IPS-NIHi7 (cell line): ENCODE data around the gene ALPK1.
A peak's percentile ranks its signal among the peaks of the same experiment; 100 is the strongest.

ENCODE experiments used
- DNase-seq: peaks from one replicate; pipeline ENCODE4 v3.0.0; 2012; ENCODE audit warnings: mixed read lengths; ENCODE audit errors: extremely low spot score

ALPK1 gene

DNA sequence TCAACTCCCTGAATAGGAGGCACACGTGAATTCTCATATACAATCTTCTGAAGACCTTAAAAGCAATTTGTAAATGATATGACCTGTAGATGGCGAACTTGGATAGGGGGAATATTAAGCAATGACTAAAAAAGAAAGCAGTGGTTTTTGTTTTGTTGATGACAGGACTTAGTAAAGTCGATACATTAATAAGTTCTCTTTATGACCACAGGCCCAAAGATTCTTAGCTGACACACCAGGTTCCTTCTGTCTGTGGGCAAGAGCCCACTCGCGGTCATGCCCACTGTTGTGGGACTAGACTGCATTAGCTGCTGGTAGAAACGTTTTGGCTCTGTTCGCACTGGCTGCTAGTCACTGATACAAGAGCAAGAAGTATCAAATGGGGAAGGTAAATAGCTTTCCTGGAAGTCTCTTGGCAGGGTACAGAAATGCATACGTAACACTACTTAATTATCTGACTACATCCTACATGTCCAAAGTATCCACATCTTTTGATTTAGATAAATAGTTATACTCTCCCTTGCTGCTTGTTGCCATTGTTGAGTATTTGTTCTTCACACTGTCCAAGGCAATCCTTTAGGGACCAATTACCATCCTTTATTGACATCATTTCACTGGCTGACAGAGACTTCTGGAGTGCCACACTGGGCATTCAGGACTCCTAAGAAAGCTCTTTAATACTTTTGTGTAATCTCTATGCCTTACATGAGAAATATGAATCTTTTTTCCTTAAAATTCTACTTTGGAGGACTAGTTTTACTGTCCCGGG, 31.0 kb downstream of the ALPK1 start:
- no peak for DNase-seq

DNA sequence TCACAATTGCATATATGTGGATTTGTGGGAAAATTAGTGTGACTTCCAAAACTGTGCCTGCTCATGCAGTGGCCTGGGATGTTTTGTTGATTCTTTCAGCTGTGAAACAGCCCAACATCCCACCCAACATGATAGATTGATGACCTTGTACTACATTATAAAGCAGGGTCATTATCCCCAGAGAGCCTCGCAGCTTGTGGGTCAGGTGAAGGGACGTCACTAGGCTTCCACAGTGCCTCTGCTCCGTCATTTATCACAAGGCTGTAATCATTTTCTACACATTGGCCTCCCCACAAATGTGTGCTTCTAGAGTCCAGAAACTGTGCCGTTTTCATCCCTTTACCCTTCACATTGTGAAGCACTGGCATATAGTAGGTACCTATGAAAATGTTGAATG, 31.6 kb downstream of the ALPK1 start:
- DNase-seq, result no peak

DNA sequence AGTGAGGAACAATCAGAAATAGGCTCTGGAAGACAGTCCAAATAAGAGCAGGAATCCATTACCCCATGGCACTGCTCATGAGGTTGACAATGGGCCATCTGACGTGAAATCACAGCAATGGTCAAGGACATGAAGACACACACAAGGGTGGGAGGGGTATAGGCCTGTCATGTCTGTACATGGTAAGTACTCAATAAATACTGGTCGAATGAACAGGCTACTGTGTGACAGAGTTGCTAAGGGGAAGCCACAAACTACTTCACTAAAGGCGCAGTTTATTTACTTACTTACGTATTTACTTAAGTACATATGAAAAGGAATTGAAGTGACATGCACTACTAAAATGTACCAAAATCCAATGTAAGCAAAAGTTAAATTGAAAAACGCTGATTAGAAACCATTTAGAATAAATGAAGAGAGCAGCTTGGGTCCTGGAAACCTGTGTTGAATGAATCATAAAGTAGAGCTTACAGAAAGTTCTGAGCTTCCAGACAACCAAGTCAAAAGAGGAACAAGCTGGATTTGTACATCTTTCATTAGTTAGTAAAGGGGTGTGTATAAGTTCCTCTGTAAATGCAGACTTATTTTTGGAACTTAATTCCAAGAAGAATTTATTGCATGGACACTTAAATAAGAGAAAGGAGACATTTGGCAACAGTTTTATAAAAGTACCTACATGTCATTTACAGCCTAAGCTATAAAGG, 32.7 kb downstream of the ALPK1 start:
- no peak for DNase-seq

DNA sequence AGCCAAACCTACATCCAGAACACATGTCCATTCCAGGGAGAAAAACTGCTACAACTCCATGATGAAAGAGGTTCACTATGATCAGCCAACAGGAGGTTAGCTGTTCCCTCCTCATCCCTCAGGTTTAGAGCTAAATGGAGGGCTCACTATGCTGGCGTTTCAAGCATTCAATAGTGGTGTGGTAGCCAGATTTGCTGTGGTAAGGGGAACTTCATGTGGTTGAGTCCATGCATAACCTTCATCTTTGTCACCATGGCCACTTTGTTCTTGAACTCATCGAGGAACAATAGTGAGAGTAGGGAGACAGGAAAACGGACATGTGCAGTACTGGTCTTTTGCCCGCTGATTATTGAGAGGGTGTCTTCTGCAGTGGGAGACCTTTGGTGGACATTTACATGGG, 33.8 kb downstream of the ALPK1 start:
- no peak for DNase-seq

DNA sequence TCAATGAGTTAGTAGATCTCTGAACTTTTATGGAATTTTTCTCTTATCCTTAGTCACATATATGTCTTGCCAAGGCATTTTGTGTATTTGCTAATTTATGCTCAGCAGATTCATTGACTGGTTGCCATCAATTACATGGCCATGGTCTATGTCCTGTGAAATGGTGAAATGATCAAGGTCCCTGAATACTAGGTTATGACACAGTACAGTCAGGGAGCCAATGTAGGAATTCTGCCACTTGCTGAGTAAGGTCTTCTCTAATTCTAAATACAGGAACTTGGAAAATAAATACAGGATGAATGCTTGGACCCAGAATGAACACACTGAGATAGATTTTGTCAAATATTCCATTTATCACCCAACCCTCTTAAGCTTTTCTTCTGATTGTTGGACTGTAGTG, 35.2 kb downstream of the ALPK1 start:
- DNase-seq, result no peak

DNA sequence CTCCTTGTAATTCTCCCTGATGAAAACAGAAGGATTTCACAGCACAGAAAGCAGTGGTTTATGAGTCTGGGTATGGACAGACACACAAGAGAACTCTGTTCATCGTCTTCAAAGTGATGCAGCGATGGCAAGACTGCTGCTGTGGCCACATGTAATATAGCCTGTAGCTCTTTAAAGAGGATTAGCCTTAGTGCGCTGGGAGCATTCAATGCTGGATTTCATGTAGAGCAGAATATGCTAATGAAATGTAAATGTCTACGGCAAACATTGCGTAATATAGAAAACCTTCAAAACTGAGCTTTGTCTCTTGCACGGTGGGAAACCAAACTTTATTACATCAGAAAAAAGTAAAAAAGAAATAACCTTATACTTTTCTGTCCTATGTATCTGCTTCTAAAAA, 42.9 kb downstream of the ALPK1 start:
- DNase-seq, result peak; percentile 26

DNA sequence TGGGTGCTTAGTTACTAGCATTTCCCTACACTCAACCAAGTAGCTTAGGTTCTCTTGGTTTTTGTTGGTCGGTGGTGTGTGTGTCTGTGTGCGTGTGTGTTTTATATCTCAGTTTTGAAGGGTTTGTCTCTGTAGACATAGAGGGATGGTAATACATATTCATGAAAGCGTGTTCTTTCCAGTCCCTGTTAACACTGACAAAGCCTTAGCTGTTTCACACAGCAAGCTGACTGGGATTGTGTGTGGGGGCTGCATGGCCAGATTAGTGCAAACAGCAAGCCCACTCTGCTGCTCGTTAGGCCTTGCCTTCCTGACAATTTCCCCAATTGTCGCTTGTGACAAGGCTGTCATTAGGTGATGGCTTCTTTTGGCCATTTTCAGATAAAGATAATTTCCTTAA, 43.9 kb downstream of the ALPK1 start:
- DNase-seq, result no peak

DNA sequence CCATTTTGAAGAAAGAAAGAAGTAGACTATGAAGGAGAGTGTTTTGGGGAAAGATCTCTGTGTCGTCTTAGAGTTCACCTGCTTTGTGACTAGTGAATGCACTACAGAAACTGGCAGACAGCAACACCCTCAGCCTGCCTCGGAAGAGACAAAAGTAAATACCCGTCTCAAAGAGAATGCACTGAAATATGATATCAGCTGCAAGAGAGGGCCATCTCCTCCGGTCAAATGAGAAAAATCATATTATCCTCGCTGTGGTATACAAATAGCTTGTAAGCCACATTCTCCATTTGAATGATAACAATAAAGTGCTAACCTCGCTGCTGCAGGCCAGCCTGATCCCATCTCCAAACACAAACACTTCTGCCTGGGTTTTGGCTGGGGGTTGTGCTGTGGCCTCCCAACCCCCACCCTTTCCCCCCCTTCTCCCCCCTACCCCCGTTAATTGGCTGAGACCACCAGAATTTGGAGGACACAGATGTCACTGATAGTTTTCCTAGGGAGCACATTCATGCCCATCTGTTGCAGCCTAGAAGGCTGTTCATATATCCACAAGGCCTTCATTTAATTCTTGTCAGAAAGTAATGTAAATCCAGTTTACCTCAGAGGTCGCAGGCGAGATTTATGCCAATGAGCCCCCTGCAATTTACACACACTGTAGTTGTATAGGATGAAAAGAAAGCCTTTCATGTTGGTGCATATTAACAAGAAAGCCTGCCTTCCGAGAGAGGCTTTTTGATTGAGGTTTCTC, 46.3 kb downstream of the ALPK1 start:
- DNase-seq, result no peak

DNA sequence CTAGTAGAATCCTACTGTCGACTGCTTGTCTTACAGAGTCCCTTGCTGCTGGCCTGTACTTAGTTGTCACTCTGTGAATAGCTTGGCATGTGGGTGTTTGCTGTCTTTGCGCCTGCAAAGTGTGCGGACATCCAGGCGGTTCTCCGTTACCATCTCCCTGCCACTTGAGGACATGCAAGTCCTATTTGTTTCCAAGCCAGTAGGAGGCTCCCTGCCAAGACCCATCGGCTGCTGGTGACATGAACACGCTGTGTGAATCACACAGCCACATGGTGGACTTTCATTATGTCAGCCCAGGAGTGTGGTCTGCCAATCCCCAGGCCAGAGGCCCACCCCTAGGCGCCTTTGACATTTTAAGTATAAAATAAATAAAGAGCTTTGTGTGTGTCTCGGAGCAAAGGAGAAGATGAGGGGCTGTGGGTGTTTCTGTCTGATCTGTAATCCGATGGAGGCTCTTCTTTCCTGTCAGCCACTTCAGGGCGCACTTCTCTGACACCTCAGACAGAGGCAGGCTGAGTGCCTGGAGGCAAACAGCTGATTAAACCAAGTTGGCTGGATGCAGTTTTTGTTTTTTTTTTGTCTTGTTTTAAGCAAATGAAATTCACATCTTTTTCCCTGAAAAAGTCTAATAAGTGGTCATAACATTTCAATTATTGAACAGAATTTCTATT, 51.5 kb downstream of the ALPK1 start:
- DNase-seq, result peak; percentile 78

DNA sequence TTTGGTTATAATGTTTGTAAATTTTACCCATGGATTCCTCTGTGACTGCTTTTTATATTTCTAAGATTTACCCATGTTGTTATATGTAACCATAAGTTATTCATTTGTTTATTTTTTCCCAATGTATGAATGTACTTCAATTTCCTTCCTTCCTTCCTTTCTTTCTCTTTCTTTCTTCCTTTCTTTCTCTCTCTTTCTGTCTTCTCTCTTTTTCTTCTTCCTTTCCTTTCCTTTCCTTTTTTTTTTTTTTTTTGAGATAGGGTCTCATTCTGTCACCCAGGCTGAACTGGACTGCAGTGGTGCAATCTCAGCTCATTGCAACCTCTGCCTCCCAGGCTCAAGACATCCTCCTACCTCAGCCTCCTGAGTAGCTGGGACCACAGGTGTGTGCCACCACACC, 55.6 kb downstream of the ALPK1 start:
- DNase-seq, result no peak

DNA sequence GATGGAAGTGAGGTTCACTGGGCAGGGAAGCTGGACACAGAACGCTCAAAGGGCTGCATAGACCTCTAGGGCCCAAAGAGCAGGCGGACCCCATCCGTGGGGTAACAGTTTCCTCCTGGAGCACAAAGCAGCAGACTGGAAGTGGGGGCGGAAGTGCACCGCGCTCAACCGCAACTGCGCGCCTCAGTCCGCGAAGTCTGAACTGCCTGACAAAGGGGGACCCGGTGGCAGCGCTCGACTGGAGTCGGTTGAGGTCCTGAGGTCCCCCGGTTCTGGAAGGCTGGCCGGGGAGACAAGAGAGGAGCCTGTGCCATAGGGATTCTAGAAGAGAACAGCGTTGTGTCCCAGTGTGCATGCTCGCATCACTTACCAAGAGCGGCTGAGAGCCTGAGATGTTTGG, 58.5 kb downstream of the ALPK1 start:
- no peak for DNase-seq

DNA sequence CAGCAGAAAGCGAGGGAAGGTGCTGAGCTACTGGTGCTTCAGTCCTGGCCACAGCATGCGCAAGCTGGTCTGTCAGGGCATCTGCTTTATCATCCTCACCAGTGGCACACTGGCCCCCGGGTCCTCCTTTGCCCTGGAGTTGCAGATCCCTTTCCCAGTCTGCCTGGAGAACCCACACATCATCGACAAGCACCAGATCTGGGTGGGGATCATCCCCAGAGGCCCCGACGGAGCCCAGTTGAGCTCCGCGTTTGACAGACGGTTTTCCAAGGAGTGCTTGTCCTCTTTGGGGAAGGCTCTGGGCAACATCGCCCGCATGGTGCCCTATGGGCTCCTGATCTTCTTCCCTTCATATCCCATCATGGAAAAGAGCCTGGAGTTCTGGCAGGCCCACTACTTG, 60.3 kb downstream of the ALPK1 start:
- DNase-seq, result no peak

DNA sequence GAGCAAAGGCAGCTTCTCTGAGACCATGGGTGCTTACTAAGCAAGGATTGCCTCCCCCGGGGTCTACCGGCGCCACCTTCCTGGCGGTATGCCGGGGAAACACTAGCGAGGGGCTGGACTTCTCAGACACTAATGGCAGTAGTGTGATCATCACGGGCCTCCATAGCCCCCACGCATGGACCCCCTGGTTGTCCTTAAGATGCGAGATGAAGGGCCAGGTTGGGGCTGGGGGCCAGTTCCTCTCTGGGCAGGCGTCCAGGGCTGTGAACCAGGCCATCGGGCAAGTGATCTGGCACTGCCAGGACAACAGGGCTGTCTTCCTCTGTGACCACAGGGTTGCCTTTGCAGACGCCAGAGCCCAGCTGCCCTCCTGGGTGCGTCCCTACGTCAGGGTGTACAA, 60.7 kb downstream of the ALPK1 start:
- DNase-seq, result no peak

DNA sequence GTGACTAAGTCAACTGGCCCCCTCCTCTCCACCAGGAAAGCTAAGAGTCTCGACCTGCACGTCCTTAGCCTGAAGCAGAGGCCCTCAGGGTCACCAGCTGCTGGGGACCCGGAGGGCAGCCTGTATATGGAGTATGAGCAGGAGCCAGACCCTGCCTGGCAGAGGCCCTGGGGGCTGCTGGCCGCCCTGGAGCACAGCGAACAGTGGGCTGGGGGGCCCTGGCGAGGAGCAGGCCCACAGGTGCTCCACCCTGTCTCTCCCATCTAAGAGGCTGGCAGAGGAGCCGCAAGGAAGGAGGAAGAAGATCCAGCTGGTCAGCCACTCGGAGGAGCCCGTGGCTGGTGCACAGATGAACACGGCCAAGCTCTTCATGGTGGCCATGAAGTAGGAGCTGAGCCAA, 61.2 kb downstream of the ALPK1 start:
- no peak for DNase-seq

DNA sequence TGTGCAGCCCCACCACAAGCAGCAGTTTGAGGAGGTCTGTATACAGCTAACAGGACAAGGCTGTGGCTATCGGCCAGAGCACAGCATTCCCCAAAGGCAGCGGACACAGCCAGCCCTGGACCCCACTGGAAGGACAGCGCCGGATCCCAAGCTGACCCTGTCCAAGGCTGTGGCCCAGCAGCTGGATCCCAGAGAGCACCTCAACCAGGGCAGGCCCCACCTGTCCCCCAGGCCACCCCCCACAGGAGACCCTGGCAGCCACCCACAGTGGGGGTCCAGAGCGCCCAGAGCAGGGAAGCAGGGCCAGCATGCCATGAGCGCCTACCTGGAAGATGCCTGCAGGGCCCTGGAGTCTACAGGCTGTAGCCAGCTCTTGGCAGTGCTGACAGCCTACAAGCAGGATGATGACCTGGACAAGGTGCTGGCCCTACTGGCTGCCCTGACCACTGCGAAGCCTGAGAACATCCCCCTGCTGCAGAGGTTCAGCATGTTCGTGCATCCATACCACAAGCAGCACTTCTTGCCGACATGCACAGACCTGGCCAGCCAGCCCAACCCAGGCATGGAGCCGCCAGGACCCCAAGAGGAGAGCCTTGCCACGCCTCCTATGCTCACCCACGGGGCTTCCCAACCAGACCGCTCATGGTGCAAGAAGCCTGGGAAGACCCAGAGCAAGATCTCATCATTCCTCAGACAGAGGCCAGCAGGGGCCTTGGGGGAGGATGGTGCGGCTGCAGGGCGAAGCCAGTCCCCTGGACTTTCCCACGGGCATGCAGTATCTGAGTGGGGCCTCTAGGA, 62.0 kb downstream of the ALPK1 start:
- DNase-seq, result no peak

DNA sequence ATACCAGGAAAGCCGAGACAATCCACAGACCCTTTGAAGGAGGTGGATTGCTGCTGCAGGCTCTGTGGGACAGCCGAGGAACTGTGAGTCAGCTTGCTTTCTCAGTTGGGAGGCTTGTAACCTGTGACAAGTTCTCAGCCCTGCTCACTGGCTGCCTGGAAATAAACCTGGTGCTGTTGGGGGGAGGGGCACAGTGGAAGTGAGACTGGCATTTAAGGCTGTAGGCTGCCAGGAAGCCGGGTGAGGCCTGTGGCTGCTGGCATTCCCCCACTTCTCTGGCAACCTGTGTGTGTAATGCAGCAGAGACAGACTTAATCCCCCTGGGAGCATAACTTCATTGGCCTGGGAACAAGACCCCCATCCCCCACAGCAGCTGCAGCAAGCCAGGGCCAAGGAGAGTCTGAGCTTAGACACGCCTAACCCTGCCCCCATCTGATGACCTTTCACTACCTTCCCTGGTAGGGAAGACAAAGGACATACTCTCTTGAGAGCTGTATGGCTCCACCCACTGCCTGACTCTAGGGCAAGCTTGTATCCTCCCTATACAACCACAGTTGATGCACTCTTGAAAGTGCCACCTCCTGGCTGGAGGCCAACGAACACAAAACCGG, 64.1 kb downstream of the ALPK1 start:
- peak; percentile 37 for DNase-seq

DNA sequence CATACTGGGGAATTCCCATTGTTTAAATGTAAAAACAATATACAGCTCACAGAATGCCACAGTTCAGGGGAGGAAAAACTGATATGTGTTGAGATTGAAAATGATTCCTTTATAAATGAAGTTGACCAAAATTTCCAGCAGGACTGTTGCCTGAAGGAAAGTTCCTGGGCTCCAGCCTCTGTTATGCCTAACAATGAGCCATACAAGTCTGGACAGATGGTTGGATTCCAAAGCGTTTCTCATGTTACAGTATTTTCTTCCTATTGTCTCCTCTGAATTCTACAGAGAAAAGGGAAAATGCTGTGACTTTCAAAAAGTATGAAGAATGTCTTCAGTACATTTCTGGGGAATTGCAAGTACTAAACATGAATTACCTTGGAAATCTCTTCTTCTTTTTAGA, 73.3 kb downstream of the ALPK1 start:
- DNase-seq, result no peak

DNA sequence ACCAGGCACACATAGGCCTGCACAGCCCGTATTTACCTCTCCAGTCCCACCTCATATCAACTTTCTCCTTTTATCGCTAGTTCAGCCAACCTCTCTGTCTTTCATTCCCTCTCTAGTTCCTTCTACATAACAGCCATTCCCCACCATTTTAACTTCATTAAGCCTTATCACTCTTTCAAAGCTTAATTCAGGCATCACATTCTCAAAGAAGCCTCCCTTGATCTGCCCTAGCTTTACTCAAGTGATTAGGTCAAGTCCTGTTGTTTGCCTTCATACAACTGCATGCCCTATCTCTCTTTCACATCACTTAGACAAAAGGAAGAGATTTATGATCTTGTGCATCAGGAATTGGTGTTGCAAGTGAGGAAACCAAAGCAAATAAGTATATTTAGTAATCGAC, 74.2 kb downstream of the ALPK1 start:
- no peak for DNase-seq

DNA sequence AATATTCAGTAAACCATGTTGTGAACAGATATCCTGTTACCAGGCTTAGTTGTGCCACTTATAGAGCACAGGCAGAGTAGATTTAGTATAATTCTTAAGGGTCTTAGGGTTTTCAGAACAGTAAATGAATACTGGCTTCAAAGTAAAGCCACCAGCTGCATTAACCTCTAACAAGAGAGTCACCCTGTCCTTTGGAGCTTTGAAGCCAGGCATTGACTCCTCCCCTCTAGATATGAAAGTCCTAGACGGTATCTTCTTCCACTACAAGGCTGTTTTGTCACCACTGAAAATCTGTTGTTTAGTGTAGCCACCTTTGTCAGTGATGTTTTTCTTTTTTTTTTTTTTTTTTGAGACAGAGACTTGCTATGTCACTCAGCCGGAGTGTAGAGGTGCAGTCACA, 77.7 kb downstream of the ALPK1 start:
- DNase-seq, result no peak

DNA sequence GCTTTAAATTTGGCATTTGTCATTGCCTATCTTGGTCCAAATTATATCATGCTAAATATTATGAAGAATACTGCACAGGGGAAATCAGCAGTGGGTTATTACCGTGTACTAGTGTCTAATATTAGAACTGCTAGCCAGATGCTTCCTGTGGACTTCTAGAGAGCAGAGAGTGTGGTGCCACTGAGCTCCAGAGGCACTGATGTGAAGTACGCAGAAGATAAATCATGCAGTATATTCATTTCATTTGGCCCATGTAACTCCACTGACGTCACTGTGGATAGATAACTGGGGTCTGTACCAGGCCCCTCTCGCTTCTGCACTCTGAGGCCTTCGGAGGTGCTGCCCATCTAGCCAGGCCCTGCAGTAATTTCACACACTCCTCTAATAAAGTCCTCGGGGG, 80.0 kb downstream of the ALPK1 start:
- DNase-seq, result no peak

DNA sequence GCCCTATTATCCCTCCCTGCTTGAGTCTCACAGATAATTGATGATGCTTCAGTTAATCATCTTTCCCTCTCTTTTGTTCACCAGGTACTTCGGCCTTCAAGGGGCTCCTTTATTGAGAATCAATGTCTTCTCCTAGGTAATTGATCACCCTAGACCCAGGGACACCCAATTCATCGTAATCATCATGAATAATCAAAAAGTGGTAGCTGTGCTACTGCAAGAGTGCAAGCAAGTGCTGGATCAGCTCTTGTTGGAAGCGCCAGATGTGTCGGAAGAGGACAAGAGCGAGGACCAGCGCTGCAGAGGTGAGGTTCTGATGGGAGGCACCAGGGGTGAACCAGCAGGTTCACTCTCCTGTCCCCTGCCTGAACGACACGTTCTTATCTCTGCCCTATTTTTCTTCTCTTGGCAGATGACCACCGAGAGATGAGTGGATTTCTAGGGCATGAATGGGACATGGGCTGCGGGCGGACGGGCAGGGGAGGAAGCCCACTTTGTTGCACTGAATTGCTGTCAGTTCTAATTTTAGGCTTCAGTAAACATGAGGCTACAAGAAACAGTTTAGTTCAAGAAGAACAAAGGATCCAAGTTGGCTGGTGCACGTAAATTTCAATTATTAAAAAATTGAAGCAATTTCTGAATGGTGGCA, 80.5 kb downstream of the ALPK1 start:
- no peak for DNase-seq
